HEK293 (cell line): ENCODE results near the gene CMBL.

Experiments
- CTCF ChIA-PET: fragments of 350-600 bp; formaldehyde crosslinking; extraction: SDS; loops from one replicate; lab custom pipeline; 2021; ENCODE audit warnings: antibody characterized with exemption; lab: Yijun Ruan, JAX
- POLR2A ChIA-PET: fragments of 300-600 bp; formaldehyde crosslinking; extraction: SDS; loops from one replicate; lab custom pipeline; 2020; ENCODE audit warnings: antibody characterized with exemption, inconsistent platforms; lab: Yijun Ruan, JAX
- H3K27ac ChIP-seq: fragments of 200-500 bp; sonication (Bioruptor generic); 2 replicates; pipeline ENCODE4 v1.5.1; 2014; ENCODE audit warnings: low read depth, low read length, control low read depth, inconsistent platforms; ENCODE audit errors: extremely low read depth
- H3K36me3 ChIP-seq, 2 experiments: fragments of 200-500 bp in 1 of 2; sonication (Bioruptor generic) in 1 of 2; 1 replicate in 1 of 2; 2 replicates in 1 of 2; pipeline ENCODE4 v1.5.1; 2014 to 2017; ENCODE audit warnings: inconsistent platforms in 2 of 2, low read length in 2 of 2; ENCODE audit not compliant: control insufficient read depth in 2 of 2, insufficient read depth in 1 of 2
- H3K4me1 ChIP-seq: fragments of 200-500 bp; sonication (Bioruptor generic); 2 replicates; pipeline ENCODE4 v1.5.1; 2014; ENCODE audit warnings: mild to moderate bottlenecking, low read length, inconsistent platforms; ENCODE audit not compliant: control insufficient read depth, insufficient read depth
- H3K4me3 ChIP-seq: 2 replicates; pipeline ENCODE4 v1.5.1; 2011; ENCODE audit warnings: low read depth, mild to moderate bottlenecking, control low read depth, low read length, moderate library complexity
- H3K9me3 ChIP-seq: fragments of 200-500 bp; sonication (Bioruptor generic); 2 replicates; pipeline ENCODE4 v1.5.1; 2014; ENCODE audit warnings: low read depth, low read length, inconsistent platforms; ENCODE audit not compliant: control insufficient read depth, insufficient read depth
- ELK4 ChIP-seq: IDR thresholded peaks from 2 replicates; pipeline ENCODE4 v1.6.1; 2011; ENCODE audit warnings: mild to moderate bottlenecking, low read depth, low read length, borderline replicate concordance
- KLF16 ChIP-seq: fragments of 450-650 bp; formaldehyde crosslinking; IDR thresholded peaks from 2 replicates; pipeline ENCODE4 v1.5.1; 2017; ENCODE audit warnings: missing biosample characterization, missing genetic modification characterization
- MZF1 ChIP-seq: fragments of 450-650 bp; formaldehyde crosslinking; IDR thresholded peaks from 2 replicates; pipeline ENCODE4 v1.5.1; 2017; ENCODE audit warnings: missing biosample characterization, missing genetic modification characterization, borderline replicate concordance
- TCF7L2 ChIP-seq: IDR thresholded peaks from 2 replicates; pipeline ENCODE4 v1.6.1; 2011; ENCODE audit warnings: low read depth, mild to moderate bottlenecking, inconsistent platforms, low read length, moderate library complexity, borderline replicate concordance
- TRIM28 ChIP-seq: IDR thresholded peaks from 2 replicates; pipeline ENCODE4 v1.6.1; 2011; ENCODE audit warnings: low read length, control low read depth, borderline replicate concordance
- ZBTB10 ChIP-seq: fragments of 450-650 bp; formaldehyde crosslinking; IDR thresholded peaks from 2 replicates; pipeline ENCODE4 v1.5.1; 2016; ENCODE audit warnings: missing biosample characterization, missing genetic modification characterization
- ZBTB8A ChIP-seq: fragments of 450-650 bp; formaldehyde crosslinking; IDR thresholded peaks from 2 replicates; pipeline ENCODE4 v1.5.1; 2016; ENCODE audit warnings: missing biosample characterization, missing genetic modification characterization
- ZNF112 ChIP-seq: fragments of 450-650 bp; formaldehyde crosslinking; IDR thresholded peaks from 2 replicates; pipeline ENCODE4 v1.5.0; 2017; ENCODE audit warnings: missing biosample characterization, missing genetic modification characterization
- ZNF140 ChIP-seq: fragments of 450-650 bp; formaldehyde crosslinking; IDR thresholded peaks from 2 replicates; pipeline ENCODE4 v1.5.1; 2016; ENCODE audit warnings: missing biosample characterization, missing genetic modification characterization
- ZNF155 ChIP-seq: fragments of 450-650 bp; formaldehyde crosslinking; IDR thresholded peaks from 2 replicates; pipeline ENCODE4 v1.5.1; 2016; ENCODE audit warnings: missing biosample characterization, missing genetic modification characterization
- ZNF211 ChIP-seq: fragments of 450-650 bp; formaldehyde crosslinking; IDR thresholded peaks from 2 replicates; pipeline ENCODE4 v1.5.1; 2016; ENCODE audit warnings: low read depth, missing biosample characterization, missing genetic modification characterization
- ZNF266 ChIP-seq: fragments of 450-650 bp; formaldehyde crosslinking; IDR thresholded peaks from 2 replicates; pipeline ENCODE4 v1.5.1; 2016; ENCODE audit warnings: missing biosample characterization, missing genetic modification characterization, low read depth
- ZNF354C ChIP-seq: fragments of 450-650 bp; formaldehyde crosslinking; IDR thresholded peaks from 2 replicates; pipeline ENCODE4 v1.5.1; 2016; ENCODE audit warnings: missing biosample characterization, missing genetic modification characterization, low read depth, borderline replicate concordance
- ZNF37A ChIP-seq: fragments of 450-650 bp; IDR thresholded peaks from 2 replicates; pipeline ENCODE4 v1.5.1; 2018; ENCODE audit warnings: missing biosample characterization, missing genetic modification characterization
- ZNF404 ChIP-seq: fragments of 450-650 bp; formaldehyde crosslinking; IDR thresholded peaks from 2 replicates; pipeline ENCODE4 v1.5.1; 2017; ENCODE audit warnings: missing biosample characterization, missing genetic modification characterization
- ZNF473 ChIP-seq: fragments of 450-650 bp; formaldehyde crosslinking; IDR thresholded peaks from 2 replicates; pipeline ENCODE4 v1.5.1; 2017; ENCODE audit warnings: missing biosample characterization, missing genetic modification characterization
- ZNF513 ChIP-seq: fragments of 450-650 bp; IDR thresholded peaks from 2 replicates; pipeline ENCODE4 v1.5.1; 2018; ENCODE audit warnings: missing biosample characterization, missing genetic modification characterization
- ZNF560 ChIP-seq: fragments of 450-650 bp; formaldehyde crosslinking; IDR thresholded peaks from 2 replicates; pipeline ENCODE4 v1.5.1; 2017; ENCODE audit warnings: missing biosample characterization, missing genetic modification characterization, borderline replicate concordance
- ZNF561 ChIP-seq: fragments of 450-650 bp; IDR thresholded peaks from 2 replicates; pipeline ENCODE4 v1.5.1; 2018; ENCODE audit warnings: missing biosample characterization, missing genetic modification characterization, borderline replicate concordance
- ZNF624 ChIP-seq: fragments of 450-650 bp; formaldehyde crosslinking; IDR thresholded peaks from 2 replicates; pipeline ENCODE4 v1.5.1; 2017; ENCODE audit warnings: missing biosample characterization, missing genetic modification characterization
- ZNF645 ChIP-seq: fragments of 450-650 bp; formaldehyde crosslinking; IDR thresholded peaks from 2 replicates; pipeline ENCODE4; 2016; ENCODE audit warnings: missing biosample characterization, missing genetic modification characterization
- ZNF658 ChIP-seq: fragments of 450-650 bp; formaldehyde crosslinking; IDR thresholded peaks from 2 replicates; pipeline ENCODE4; 2016; ENCODE audit warnings: missing biosample characterization, missing genetic modification characterization
- ZNF837 ChIP-seq: fragments of 450-650 bp; formaldehyde crosslinking; IDR thresholded peaks from 2 replicates; pipeline ENCODE4 v1.5.1; 2016; ENCODE audit warnings: missing biosample characterization, missing genetic modification characterization
- ZSCAN16 ChIP-seq: fragments of 450-650 bp; formaldehyde crosslinking; IDR thresholded peaks from 2 replicates; pipeline ENCODE4 v1.5.1; 2016; ENCODE audit warnings: missing biosample characterization, missing genetic modification characterization

Gene CMBL

GRCh38 chr5:10233505-10233904 lies 74.2 kb downstream of the CMBL start (continued):
- 0 out of 2 replicates have a peak, but pooled peaks have one; percentile 56 for TF ChIP-seq ZNF513 (tag by site-specific recombination)
- no peak for TF ChIP-seq ZBTB8A (tag by site-specific recombination)
- TF ChIP-seq ZNF645 (tag by site-specific recombination), result no peak

- peaks cover 10 to 16% of the 10 kb centered on the region in 2 experiments for H3K36me3 ChIP-seq
- H3K4me1 ChIP-seq, result no peaks in the 10 kb centered on the region
- no peaks in the 10 kb centered on the region for H3K9me3 ChIP-seq
- POLR2A ChIA-PET, result interaction anchor here (0.5 to 2.1 kb wide), 2 partner anchors 17 to 35 kb away, joined by 3 to 7 read pairs; partner anchors contain the start of genes ATPSCKMT and CCT5
- TF ChIP-seq ZNF140, result no peak
- no peak for TF ChIP-seq ZNF513 (tag by site-specific recombination)
- TF ChIP-seq KLF16, result no peak
- TF ChIP-seq ZNF354C, result no peak
- no peak for TF ChIP-seq ZNF473 (tag by site-specific recombination)
- TF ChIP-seq ZNF837 (tag by site-specific recombination), result no peak
- no peak for TF ChIP-seq TRIM28
- no peak for TF ChIP-seq ZSCAN16 (tag by site-specific recombination)
- no peak for TF ChIP-seq ZNF37A
- no peak for TF ChIP-seq ZNF112 (tag by site-specific recombination)
- TF ChIP-seq ZNF211, result no peak
- no peak for TF ChIP-seq ZNF560 (tag by site-specific recombination)
- no peak for TF ChIP-seq ZNF624 (tag by site-specific recombination)
- CTCF ChIA-PET, result interaction anchor here (0.8 to 1.1 kb wide), 3 partner anchors 9 to 31 kb away, joined by 3 to 4 read pairs (median 3); partner anchors contain the start of gene ATPSCKMT
- no peak overlapping the region for H3K4me3 ChIP-seq
- H3K27ac ChIP-seq, result no peak overlapping the region
Observed at GRCh38 chr5:10233011-10233410, 74.7 kb downstream of the CMBL start.

GRCh38 chr5:10232386-10232785 lies 75.3 kb downstream of the CMBL start:
- CTCF ChIA-PET, result interaction anchor here (0.6 kb wide), 1 partner anchor 333 kb away, joined by 3 read pairs; no protein-coding TSS in a partner anchor
- POLR2A ChIA-PET, result interaction anchor here (2.1 kb wide), 1 partner anchor 18 kb away, joined by 7 read pairs; the partner anchor contains the start of genes ATPSCKMT and CCT5
- H3K4me3 ChIP-seq, result no peak overlapping the region
- TF ChIP-seq MZF1 (tag by site-specific recombination) (no peak), ZNF404 (tag by site-specific recombination) (no peak), ELK4 (no peak), ZNF266 (tag by site-specific recombination) (no peak), ZNF155 (tag by site-specific recombination) (no peak), TCF7L2 (no peak), ZNF561 (tag by site-specific recombination) (no peak), ZBTB10 (tag by site-specific recombination) (no peak), ZNF658 (tag by site-specific recombination) (no peak)

More at GRCh38 chr5:10232386-10232785, 75.3 kb downstream of the CMBL start:
- Histone ChIP-seq H3K4me1 (no peaks in the 10 kb centered on the region), H3K27ac (no peak overlapping the region), H3K36me3 (peaks cover 10 to 15% of the 10 kb centered on the region in 2 experiments), H3K9me3 (no peaks in the 10 kb centered on the region)
